ENCODE results near the gene FAM114A1.

GRCh38 chr4:38855466-38855865 is 12.1 kb upstream of the FAM114A1 start:
- TF ChIP-seq ZNF274 (IDR thresholded peaks at IDR 0.05; ENCODE audit: low read depth, low read length) (no peak), YY1 (IDR thresholded peaks at IDR 0.05; ENCODE audit: insufficient read depth, insufficient read length) (no peak), SUZ12 (IDR thresholded peaks at IDR 0.05; ENCODE audit: extremely low read depth, insufficient read depth, insufficient read length) (no peak)

Data from NT2/D1 (cell line).